ENCODE data around the gene NEU3. TPM values are rescaled to one million over a fixed set of nuclear protein-coding genes. Genes with fewer than 3 reads are reported as not detected.
A peak's percentile ranks its signal among the peaks of the same experiment; 100 is the strongest.
"Not testable (repeated sequence)": the region's sequence is repeated elsewhere in the genome, so short reads cannot be mapped to it uniquely, and the experiment has no call there.

Gene NEU3
- total RNA-seq, 1 donor from 2014 or later = 10.9 TPM

DNA sequence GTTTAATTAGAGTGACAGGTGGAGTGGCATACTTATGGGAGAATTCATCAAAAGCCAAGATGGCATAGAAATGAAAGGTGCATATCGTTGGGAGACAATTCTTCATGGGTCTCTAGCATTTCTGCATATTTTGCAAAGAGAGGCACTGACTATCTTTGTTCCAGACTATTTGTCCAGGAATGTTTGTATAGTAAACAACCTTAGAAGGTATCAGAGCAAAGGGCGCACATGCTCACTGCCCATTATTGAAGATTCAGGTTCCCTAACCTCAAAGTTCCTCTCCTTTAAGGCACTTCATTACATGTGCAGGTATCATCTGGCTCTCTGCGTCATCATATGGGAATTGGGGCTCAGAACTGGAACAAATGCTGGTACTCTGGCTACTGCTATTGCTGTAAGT, 4.7 kb upstream of the NEU3 start:
- no peak for DNase-seq (ENCODE audit: low spot score)

DNA sequence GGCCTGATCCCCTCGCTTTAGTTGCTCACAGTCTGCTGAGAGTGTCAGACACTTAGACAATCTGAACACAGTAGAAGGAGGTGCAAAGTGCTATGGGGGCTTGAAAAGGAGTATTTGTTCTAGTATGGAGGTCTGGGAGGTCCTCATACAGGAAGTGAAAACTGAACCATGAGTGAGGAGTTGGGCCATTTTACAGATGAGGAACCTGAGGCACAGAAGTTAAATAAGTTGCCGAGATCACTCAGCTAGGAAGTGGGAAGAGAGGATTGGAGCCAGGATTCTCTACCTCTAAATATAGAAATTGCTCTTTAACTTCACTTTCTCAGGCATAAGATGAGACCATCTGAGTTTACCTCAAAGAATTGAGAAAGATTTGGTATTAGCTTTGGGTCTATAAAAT, 4.0 kb upstream of the NEU3 start:
- no peak for DNase-seq (ENCODE audit: low spot score)

DNA sequence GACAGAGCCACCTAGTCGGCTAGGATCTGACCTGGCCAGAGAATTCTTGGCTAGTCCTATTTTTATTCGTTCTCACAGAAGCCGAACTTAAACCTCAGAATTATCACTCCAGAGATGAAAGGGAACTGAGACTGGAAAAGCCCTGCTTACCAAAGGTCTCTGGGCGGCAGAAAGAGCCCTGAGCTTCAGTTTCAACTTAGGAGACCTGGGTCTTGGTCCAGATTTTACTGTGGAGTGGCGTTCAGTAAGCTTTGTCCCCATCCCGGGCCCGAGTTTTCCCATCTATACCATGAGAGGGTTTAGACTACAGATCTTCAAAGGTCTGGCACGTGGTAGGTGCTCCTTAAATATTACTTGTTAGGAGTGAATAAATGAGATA, 516 bp downstream of the NEU3 start:
- DNase-seq (ENCODE audit: low spot score) = no peak

DNA sequence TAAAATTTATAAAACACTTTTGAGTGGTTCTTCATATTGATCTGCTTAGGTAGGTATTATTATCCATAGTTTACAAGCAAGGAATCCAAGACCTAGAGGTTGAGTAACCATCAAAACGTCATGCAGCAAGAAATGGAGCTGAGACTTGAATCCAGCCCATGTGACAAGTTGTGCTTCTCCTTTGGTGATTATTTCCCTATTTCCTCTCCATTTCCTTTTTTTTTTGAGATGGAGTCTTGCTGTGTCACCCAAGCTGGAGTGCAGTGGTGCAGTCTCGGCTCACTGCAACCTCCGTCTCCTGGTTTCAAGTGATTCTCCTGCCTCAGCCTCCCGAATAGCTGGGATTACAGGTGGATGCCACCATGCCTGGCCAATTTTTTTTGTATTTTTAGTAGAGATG, 1.4 kb downstream of the NEU3 start:
- DNase-seq (ENCODE audit: low spot score) = not testable (repeated sequence)

DNA sequence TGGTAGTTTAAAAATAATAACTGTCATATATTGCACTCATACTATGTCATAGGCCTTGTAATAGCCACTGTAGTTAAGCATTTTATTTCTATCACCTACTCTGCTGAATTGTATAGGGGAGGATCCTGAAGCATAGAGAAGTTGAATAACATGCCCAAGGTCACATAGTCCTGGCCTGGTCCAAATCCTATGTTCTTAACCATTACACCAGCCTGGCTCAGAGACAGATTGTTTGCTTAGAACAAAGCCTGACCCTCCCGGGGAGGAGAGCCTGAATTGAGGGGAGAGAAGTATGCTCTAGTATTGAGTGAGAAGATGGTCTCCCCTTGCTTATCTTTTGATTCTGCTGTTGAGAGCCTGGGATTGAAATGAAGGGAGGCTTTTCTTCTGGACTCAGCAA, 2.2 kb downstream of the NEU3 start:
- DNase-seq (ENCODE audit: low spot score) = no peak

DNA sequence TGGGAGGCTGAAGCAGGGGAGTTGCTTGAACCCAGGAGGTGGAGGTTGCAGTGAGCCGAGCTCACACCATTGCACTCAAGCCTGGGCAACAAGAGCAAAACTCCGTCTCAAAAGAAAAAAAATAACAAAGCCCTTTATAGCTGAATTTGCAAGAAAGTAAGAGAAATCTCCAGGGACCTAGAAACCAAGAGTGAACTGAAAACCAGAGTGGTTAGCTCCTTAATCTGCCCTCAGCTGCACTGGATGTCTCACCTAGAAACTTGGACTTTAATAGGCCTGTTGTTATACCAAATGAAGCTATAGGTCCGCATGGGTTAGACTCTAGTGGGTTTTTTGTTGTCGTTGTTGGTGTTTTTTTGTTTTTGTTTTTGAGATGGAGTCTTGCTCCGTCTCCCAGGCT, 4.1 kb downstream of the NEU3 start:
- DNase-seq (ENCODE audit: low spot score) = no peak

DNA sequence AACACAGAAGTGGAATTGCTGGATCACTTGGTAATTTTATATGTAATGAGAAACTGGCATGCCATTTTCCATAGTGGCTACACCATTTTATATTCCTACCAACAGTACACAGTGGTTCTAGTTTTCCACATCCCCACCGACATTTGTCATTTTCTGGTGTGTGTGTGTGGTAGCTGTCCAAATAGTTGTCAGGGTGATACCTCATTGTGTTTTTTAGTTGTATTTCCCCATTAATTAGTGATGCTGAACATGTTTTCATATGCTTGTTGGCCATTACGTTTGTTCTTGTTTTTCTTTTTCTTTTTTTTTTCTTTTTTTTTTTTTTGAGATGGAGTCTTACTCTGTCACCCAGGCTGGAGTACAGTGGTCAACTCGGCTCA, 12.2 kb downstream of the NEU3 start:
- no peak for DNase-seq (ENCODE audit: low spot score)

DNA sequence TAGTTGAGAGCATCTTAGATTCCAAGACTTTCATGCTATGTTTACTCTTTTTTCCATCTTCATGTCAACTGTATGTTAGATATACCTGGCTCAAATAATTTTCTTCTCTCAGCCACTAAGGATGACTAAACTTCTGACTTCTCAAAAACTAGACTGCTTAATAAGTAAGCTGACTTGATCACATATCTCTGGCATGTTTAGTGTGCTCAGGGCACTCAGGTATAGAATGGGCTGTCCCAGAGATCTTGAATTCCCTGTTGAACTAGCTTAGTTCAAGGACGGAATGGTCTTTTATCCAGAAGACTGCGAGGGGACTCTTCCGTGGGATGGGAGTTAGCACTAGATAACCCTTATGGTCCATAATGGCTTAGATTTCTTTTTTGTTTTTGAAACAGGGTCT, 13.0 kb downstream of the NEU3 start:
- no peak for DNase-seq (ENCODE audit: low spot score)

DNA sequence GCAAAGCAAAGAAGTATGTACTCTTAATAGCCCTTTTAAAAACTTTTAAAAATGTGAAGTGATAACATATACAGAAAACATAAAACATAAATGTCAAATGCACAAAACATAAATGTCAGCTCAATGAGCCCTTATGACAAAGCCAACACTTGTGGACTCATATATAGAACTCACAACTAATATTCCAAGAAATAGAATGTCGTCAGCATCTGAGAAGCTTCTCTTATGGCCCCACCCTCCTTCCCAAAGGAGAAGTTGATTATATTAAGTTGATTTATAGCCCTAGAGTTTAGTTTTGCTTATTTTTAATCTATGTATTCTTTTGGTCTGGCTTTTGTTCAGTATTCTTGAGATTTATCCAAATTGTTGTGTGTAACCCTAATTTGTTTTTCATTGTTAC, 13.8 kb downstream of the NEU3 start:
- no peak for DNase-seq (ENCODE audit: low spot score)

DNA sequence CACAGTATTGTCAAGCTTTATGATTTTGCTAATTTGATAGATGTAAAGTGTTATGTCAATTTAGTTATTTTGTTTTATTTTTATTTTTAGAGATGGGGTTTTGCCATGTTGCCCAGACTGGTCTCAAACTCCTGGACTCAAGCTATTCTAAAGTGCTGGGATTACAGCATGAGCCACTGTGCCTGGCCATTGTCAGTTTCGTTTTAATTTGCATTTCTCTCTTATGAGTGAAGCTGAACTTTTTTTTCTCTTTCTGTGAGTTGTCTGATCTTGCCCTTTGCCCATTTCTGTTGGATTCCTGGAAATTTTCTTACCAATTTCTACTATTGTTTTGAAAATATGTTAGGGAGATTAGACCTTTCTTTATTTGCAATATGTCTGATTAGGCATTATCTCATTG, 15.5 kb downstream of the NEU3 start:
- no peak for DNase-seq (ENCODE audit: low spot score)

DNA sequence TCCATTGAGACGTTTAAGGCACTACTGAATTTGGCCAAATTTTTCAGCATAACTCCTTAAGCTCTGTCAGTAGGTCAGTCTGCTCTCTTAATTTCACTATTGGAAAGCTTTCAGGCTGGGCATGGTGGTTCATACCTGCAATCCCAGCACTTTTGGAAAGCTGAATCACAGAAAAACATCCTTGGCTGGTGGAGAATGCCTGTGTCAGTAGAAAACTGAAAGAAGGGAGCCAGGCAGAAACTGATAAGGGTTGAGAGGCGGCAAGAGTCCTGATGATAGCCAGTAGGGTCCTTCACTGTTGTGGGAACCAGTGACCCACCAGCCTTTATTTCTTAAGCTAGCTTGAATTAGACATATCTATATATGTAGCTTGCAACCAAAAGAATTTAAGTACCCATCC, 22.6 kb downstream of the NEU3 start:
- no peak for DNase-seq (ENCODE audit: low spot score)

DNA sequence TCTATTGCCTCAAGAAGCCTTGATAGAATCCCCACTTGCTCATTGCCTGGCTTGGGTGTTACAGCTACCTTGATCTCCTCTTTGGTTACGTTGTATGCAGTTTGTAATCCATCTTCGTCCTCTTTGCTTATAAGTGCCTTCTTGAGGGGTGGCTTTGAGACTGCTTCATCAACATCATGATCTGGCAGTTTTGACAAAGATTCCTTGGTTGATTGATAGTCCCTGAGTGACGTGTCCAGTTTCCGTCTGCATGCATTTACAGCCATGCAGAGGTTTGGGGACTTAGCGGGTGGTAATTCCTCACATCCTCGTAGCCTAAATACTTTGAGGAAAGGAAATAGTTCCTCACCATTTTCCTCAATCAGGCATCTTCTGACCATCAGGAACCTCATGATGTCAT, 23.1 kb downstream of the NEU3 start:
- DNase-seq (ENCODE audit: low spot score) = no peak

DNA sequence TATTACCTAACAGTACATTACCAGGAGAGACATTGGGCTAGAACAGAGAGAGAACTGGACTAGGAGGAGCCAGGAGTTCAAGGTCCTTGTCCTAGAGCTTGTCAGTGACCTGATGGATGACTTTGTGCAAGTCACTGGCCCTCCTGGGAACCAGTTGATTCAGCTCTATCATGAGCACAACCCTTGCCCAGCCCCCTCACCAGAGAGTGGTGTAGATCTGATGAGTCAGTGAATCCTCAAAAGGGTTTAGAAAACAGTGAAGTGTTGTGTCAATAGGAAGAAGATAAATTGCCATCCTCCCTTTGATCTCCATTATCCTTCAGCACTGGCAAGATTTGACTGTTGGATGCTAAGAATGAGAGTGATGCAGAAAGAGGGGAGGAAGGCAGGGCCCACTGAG, 24.3 kb downstream of the NEU3 start:
- no peak for DNase-seq (ENCODE audit: low spot score)

DNA sequence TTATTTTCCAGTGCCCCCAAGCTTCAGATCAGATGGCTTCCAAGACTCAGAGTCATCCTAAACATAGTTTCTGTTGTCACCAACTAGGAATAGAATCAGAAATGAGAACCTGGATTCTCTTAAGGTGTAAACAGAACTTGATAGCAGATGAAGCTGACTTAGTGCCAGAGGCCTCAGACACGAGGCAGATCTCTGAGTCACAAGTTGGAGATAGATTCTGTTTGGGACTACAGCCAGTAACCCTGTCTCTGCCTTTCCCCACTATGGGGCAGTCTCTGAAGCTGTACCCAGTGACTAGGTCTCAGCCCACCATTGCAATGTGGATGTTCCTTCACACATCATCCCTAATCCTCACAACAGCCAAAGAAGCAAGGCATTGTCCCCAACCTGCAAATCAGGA, 25.4 kb downstream of the NEU3 start:
- no peak for DNase-seq (ENCODE audit: low spot score)

DNA sequence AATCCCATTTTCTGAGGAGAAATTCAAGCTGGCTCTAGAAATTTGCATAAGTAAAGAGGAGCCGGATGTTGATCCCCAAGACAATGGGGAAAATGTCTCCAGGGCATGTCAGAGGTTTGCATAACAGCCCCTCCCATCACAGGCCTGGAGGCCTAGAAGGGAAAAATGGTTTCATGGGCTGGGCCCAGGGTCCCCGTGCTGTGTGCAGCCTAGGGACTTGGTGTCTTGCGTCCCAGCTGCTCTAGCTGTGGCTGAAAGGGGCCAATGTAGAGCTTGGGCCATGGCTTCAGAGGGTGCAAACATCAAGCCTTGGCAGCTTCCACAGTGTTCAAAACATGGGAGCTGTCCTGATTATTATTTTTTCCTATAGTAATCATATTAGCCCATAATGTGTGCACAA, 30.5 kb downstream of the NEU3 start:
- DNase-seq (ENCODE audit: low spot score) = not testable (repeated sequence)

DNA sequence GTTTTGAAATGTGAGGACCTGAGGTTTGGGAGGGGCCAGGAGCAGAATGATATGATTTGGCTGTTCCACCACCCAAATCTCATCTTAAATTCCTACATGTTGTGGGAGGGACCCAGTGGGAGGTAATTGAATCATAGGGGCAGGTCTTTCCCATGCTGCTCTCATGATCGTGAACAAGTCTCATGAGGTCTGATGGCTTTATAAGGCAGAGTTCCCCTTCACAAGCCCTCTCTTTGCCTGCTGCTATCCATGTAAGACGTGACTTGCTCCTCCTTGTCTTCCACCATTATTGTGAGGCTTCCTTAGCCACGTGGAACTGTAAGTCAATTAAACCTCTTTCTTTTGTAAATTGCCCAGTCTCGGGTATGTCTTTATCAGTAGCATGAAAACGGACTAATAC, 31.6 kb downstream of the NEU3 start:
- not testable (repeated sequence) for DNase-seq (ENCODE audit: low spot score)

DNA sequence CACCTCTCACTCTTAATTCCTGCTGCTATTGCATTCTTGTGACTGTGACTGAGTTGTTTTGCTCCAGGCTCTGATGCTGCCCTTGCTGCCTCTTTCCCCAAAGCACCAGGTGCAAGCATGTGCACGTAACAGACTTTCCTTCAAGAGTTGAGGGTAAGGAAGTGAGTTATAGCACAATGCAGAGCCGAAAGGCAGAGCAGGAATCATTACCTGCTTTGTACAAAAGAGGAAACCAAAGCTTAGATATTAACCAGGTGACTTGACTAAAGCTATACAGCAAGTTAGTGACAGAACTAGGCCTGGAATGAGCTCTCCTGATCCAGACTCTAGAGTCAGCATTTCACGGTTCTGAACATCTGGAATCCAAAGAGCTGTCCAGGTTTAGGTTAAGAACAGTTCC, 33.6 kb downstream of the NEU3 start:
- DNase-seq (ENCODE audit: low spot score) = no peak

DNA sequence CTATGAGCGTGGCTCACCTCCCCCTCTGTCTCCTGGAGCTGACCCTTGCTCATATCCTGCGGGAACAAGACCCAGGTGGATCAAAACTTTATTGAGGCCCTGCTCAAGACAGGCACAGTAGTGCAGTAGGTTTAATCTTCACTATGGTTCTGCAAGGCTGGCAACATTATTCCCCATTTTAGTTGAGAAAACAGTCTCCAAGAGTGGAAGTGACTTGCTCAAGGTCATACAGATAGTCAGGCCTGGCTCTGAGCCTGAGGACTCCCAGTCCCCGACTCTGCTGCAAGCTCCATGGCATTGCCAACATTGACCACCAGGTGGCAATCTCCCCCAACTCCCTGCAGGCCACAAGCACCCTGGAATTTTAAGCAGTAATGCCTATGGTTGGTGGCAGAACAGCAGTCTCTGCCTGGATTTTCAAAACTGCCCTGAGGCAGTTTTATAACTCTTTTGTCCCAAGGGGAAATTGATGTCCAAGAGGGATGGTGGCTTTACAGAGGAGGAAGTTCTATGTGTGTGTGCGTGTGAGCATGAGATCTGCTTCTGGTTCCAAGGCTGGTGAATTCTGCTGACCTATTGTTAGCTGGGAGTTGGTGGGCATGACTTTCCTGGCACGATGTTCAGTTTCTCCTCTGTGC, 34.1 kb downstream of the NEU3 start:
- DNase-seq (ENCODE audit: low spot score) = peak; percentile 78

DNA sequence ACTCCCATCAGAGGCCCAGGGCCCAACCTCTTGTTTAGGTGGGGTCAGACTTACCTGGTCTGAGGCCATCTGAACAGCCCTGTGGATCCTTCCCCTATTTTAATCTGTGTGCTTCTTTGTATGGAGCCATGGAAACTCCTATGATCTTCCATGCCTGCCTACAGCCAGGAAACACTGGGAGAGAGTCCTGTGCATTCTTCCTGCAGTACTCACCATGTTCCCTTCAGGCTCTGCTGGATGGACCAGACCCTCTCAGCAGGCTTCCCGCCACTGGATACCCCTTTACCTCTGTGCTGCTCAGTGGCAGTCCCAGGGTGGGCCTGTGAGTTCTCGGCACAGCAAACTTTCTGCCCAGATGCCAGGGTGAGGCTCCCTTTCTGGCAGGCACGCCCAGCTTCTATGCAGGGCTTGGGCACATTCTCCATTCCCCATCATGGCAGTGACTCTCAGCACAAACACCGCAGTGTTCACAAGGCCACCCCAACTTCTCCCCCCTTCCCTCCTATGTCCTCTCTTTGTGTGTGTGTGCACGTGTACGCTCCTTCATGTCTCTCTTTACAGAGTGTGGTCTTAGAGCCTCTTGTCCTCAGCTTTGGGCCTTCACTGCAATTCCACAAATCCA, 34.8 kb downstream of the NEU3 start:
- DNase-seq (ENCODE audit: low spot score) = no peak

DNA sequence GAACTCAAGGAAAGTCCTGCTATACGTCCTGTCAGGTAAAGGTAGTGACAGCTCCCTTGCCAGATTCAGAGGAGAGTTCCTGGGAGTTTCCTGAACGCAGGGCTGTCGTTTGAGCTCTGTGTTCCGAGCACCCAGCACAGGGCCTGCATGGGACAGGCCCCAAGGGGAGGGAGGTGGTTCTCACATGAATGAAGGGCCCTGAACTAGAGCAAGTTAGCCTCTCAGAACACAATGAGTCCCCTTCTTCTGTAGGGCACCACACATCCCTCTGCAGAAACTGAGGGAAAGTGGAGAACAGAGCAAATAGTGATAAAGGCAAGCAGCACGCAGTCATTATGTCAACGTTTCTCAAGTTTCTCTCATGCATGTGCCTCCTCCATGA, 35.3 kb downstream of the NEU3 start:
- DNase-seq (ENCODE audit: low spot score) = no peak

DNA sequence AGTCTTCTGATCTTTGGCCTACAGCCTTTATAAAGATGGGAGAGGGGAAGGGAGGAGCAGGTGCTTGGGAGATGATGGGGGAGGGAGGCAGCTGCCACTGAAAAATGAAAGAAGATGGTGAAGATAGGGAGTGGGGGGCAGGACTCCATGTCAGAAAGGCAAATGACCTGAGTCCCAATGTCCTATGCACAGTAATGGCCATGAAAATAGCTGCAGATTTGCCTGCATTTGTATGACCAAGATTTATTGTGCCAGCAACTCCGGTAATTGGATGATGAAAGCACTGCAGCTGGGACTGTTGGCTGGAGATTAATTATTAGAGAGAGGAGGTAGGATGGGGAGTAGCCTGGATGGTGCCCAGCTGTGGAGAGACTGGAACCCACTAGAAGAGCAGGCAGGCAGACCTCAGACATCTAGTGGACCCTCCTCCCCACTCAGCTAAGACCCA, 36.1 kb downstream of the NEU3 start:
- no peak for DNase-seq (ENCODE audit: low spot score)

DNA sequence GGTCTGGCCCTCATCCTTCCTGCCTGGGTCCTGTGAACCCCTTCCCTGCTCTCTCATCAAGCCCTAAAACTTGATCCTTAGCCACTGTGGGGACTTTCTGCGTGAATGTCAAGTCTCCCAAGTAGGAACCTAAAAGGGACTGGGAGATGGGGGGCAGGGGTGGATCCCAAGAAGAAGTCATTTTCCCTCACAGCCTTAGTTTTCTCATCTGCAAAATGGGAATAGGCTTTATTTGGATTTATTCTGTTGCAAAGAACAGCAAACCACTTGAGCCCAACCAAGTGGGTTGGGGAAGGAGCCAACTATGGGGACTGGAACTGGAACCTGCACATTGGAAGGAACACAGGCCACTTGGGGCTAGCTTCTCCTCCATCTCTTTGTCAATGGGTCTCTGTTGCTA, 36.8 kb downstream of the NEU3 start:
- no peak for DNase-seq (ENCODE audit: low spot score)

DNA sequence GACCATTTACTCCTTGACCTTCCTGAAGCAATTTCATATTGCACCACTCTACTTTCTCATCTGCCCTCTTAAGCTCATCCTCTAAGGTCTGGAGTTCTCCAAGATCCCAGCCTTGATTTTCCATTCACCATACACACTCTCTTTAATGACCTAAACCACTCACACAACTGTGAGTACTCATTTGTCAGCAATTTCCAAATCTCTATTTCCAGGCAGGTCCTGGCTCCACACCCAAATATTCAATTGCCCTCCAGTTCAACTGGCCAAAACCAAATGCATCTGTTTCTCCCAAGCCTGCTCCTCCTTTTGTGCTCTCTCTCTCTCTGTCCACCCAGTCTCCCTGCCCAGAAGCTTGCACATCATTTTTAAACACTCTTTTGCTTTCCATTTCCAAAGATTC, 39.6 kb downstream of the NEU3 start:
- no peak for DNase-seq (ENCODE audit: low spot score)

DNA sequence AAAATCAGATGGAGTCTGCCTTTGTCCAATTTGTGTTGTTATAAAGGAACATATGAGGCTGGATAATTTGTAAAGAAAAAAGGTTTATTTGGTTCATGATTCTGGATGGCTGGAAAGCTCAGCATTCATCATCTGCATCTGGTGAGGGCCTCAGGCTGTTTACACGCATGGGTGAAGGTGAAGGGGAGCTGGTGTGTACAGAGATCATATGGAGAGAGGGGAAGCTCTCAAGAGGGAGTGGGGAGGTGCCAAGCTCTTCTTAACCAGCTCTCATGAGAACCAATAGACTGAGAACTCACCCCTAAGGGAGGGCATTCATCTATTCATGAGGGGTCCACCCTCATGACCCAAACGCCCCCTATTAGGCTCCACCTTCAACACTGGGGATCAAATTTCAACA, 40.0 kb downstream of the NEU3 start:
- no peak for DNase-seq (ENCODE audit: low spot score)

All from ureter (tissue), 1 donor.